Activated CD8-positive, alpha-beta T cell treated with anti-CD3 and anti-CD28 coated beads, Interleukin-2, amount 10 ng/mL, durations not matched to agents 7 days and 5 days (primary cell): ENCODE data around the gene HHIP. TPM values are rescaled to one million over a fixed set of nuclear protein-coding genes. Genes with fewer than 3 reads are reported as not detected.
"Not testable (repeated sequence)": the region's sequence is repeated elsewhere in the genome, so short reads cannot be mapped to it uniquely, and the experiment has no call there.

Experiments
- ATAC-seq: fragments of 150-1000 bp; cut with Tn5 transposase; one replicate; pipeline ENCODE4 v1.10.0; 2021; ENCODE audit warnings: moderate library complexity
- CTCF ChIA-PET: fragments of 350-600 bp; sonication (Branson Sonifier 250); formaldehyde crosslinking; loops from one replicate; lab custom pipeline; 2021; ENCODE audit warnings: antibody characterized with exemption; lab: Charles Lee
- POLR2A ChIA-PET: fragments of 350-600 bp; sonication (Branson Sonifier 250); formaldehyde crosslinking; loops from one replicate; lab custom pipeline; 2021; ENCODE audit warnings: antibody characterized with exemption; lab: Charles Lee
- DNase-seq: peaks from one replicate; pipeline ENCODE4 v3.0.0-alpha.2; 2020
- H3K27ac Mint-ChIP-seq: one replicate; pipeline ENCODE4 v1.8.0; 2021; ENCODE audit warnings: mild to moderate bottlenecking, mixed read lengths
- H3K27me3 Mint-ChIP-seq: one replicate; pipeline ENCODE4 v1.8.0; 2021; ENCODE audit warnings: low read depth, mixed read lengths
- H3K36me3 Mint-ChIP-seq: one replicate; pipeline ENCODE4 v1.8.0; 2021; ENCODE audit warnings: low read depth, mixed read lengths
- H3K4me1 Mint-ChIP-seq: one replicate; pipeline ENCODE4 v1.8.0; 2021; ENCODE audit warnings: low read depth, mixed read lengths
- H3K4me3 Mint-ChIP-seq: one replicate; pipeline ENCODE4 v1.8.0; 2021; ENCODE audit warnings: mild to moderate bottlenecking, mixed read lengths
- H3K9me3 Mint-ChIP-seq: one replicate; pipeline ENCODE4 v1.8.0; 2022; ENCODE audit warnings: mixed read lengths; ENCODE audit not compliant: insufficient read depth
- total RNA-seq, 2 experiments: library from RNA; stranded (reverse); gene quantifications; one replicate each; pipeline ENCODE4 v1.2.3, GENCODE V29; 2021

HHIP gene
- total RNA-seq, 2 experiments from 2014 or later, result not detected

DNA sequence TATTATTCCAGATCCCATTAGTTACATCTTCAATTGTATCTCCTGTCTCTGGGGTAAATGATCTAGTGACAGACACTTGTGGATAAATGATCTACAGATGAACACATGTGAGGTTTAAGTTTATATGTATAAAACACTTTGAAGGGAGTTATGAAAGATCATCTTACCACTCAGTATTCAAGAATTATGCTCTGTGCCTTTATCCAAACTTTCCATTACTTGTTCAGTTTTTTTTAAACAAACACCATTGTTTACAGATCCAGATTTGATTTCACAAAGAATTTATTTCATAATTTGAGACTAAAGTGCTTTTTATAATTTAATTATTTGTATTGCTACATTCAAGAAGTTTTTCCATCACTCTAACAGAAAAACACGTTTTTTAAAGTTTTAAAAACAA, 142.5 kb downstream of the HHIP start:
- Mint-ChIP-seq H3K4me1 (no peaks in the 10 kb centered on the region), H3K27ac (no peak overlapping the region), H3K27me3 (peaks cover 2% of the 10 kb centered on the region), H3K4me3 (no peak overlapping the region), H3K36me3 (no peaks in the 10 kb centered on the region), H3K9me3 (no peaks in the 10 kb centered on the region)
- DNase-seq, result no peak
- CTCF ChIA-PET, result no interaction called here
- ATAC-seq, result no peak
- POLR2A ChIA-PET, result no interaction called here

DNA sequence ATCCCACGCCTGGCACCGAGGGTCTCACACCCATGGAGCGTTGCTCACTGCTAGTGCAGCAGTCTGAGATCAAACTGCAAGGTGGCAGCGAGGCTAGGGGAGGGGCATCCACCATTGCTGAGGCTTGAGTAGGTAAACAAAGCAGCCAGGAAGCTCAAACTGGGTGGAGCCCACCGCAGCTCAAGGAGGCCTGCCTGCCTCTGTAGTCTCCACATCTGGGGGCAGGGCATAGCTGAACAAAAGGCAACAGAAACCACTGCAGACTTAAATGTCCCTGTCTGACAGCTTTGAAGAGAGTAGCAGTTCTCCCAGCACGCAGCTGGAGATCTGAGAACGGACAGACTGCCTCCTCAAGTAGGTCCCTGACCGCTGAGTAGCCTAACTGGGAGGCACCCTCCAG, 146.0 kb downstream of the HHIP start:
- ATAC-seq, H3K27me3 Mint-ChIP-seq, POLR2A ChIA-PET, CTCF ChIA-PET, H3K27ac Mint-ChIP-seq, H3K4me1 Mint-ChIP-seq, DNase-seq, H3K4me3 Mint-ChIP-seq, H3K36me3 Mint-ChIP-seq, H3K9me3 Mint-ChIP-seq: not testable (repeated sequence)
